MG63 (cell line): Measurements from ENCODE around the gene KDM4B. TPM values are rescaled to one million over a fixed set of nuclear protein-coding genes. Genes with fewer than 3 reads are reported as not detected.

Experiments
- DNase-seq: peaks from one replicate; pipeline ENCODE4 v3.0.0-alpha.2; 2020
- H3K27me3 ChIP-seq: fragments of 250-450 bp; sonication (Bioruptor Pico); 2 replicates; pipeline ENCODE4 v1.5.1; 2020; ENCODE audit warnings: mild to moderate bottlenecking, moderate library complexity
- H3K36me3 ChIP-seq: fragments of 250-450 bp; sonication (Bioruptor Pico); 2 replicates; pipeline ENCODE4 v1.5.1; 2020; ENCODE audit warnings: mild to moderate bottlenecking, moderate library complexity
- H3K4me3 ChIP-seq: fragments of 250-450 bp; sonication (Bioruptor Pico); 2 replicates; pipeline ENCODE4 v1.5.1; 2020; ENCODE audit warnings: mild to moderate bottlenecking, moderate library complexity
- H3K9me3 ChIP-seq: fragments of 250-450 bp; sonication (Bioruptor Pico); 2 replicates; pipeline ENCODE4 v1.5.1; 2020; ENCODE audit warnings: mild to moderate bottlenecking, moderate library complexity
- total RNA-seq: library from RNA; depleted of rRNA; stranded (reverse); fragments of >200 nt; shearing (Covaris generic); gene quantifications from 2 replicates; pipeline ENCODE4 v1.2.3, GENCODE V29; 2014; ENCODE audit warnings: low replicate concordance

KDM4B gene
- total RNA-seq, 1 experiment from 2014 or later, result 10.3 TPM

DNA sequence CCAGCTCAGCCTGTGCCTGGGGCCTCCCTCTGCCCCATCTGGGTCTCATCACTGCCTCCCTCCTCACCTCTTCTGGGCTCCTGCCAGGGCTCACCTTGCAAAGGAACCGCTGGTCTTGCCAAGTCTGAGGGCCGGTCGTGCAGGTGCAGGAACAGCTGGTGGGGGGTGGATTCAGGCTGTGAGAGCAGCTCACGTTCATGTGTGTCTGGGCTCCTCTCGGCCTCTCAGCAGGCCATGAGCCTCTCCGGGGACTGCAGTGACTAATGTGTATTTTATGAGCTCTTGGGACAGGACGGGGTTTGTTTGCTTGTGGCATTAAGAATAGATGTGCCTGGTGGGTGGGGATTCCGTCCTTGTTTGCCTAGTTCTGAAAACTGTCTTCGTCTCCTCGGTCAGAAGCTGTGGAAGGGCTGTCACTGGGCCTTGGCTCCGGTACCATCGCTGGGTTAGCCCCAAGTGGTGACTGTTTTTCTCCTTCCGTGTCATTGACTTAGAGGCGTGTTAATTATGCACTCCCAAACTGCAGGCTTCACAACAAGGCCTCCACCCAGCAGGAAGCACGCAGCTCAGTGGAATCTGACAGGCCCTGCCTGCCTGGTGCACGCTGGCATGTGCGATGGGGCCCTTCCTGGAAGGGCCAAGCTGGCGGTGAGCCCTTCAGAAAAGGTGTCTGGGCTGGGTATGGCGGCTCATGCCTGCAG lies 77.6 kb downstream of the KDM4B start:
- Histone ChIP-seq H3K9me3 (no peaks in the 10 kb centered on the region), H3K4me3 (no peak overlapping the region), H3K36me3 (no peaks in the 10 kb centered on the region; the same call in 1 of the 2 replicates), H3K27me3 (no peaks in the 10 kb centered on the region)
- DNase-seq, result no peak

DNA sequence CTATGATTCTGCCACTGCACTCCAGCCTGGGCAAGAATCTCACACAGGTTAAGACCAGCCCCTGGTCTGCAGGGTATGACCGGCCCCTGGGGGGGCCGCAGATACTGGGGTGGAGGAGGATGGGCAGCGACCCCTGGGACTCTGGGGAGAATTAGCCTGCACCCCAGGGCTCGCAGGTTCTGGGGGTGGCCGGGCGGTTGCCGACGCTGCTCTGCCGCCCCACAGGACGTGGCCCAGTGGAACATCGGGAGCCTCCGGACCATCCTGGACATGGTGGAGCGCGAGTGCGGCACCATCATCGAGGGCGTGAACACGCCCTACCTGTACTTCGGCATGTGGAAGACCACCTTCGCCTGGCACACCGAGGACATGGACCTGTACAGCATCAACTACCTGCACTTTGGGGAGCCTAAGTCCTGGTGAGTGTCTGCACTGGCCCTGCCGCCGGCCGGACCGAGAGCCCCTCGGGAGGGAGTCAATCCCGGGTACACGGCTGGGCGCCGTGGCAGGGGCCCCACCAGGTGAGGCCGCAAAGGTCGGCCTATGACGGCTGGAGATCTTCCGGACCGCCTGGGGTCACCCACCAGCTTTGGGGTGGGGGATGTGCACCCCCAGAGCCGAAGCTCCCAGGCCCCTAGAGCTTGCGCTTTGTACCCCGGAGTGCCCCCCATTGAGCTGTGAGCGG lies 78.5 kb downstream of the KDM4B start:
- no peak for DNase-seq
- no peaks in the 10 kb centered on the region; the same call in 1 of the 2 replicates for H3K36me3 ChIP-seq

DNA sequence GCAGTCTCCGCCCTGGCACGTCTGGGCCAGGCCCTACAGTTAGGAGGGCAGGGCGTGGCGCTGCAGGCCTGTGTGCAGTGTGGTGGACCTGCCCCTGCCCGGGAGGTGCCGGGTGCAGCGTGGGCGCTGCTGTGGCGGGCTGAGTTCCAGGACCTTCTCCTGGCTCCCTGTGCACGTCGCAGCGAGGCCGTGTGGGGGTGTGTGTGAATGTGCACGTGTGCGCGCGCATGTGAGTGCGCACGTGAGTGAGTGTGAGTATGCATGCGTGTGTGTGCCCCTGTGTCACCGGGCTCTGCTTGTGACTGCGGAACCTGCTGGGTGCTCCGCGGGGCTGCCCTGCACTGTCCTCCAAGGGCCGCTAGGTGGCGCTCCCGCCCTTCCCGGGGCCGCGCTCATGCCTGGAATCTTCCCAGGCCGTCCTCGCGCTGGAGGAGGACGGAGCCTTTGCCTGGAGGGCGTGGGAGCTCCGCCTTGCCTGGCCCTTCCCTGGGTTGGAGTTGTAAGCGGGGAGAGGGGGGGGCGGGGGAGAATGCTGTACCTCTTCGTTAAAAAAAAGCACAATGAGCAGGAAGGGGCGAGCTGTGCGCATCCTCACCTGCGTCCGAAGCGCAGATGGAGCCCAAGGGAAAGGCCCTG lies 79.3 kb downstream of the KDM4B start:
- no peaks in the 10 kb centered on the region; the same call in 1 of the 2 replicates for H3K36me3 ChIP-seq
- DNase-seq, result peak; percentile 60
- no peak overlapping the region for H3K4me3 ChIP-seq
- H3K9me3 ChIP-seq, result no peaks in the 10 kb centered on the region
- no peaks in the 10 kb centered on the region for H3K27me3 ChIP-seq

More for the DNA sequence above, 78.5 kb downstream of the KDM4B start:
- H3K9me3 ChIP-seq, result no peaks in the 10 kb centered on the region
- H3K4me3 ChIP-seq, result no peak overlapping the region
- no peaks in the 10 kb centered on the region for H3K27me3 ChIP-seq

DNA sequence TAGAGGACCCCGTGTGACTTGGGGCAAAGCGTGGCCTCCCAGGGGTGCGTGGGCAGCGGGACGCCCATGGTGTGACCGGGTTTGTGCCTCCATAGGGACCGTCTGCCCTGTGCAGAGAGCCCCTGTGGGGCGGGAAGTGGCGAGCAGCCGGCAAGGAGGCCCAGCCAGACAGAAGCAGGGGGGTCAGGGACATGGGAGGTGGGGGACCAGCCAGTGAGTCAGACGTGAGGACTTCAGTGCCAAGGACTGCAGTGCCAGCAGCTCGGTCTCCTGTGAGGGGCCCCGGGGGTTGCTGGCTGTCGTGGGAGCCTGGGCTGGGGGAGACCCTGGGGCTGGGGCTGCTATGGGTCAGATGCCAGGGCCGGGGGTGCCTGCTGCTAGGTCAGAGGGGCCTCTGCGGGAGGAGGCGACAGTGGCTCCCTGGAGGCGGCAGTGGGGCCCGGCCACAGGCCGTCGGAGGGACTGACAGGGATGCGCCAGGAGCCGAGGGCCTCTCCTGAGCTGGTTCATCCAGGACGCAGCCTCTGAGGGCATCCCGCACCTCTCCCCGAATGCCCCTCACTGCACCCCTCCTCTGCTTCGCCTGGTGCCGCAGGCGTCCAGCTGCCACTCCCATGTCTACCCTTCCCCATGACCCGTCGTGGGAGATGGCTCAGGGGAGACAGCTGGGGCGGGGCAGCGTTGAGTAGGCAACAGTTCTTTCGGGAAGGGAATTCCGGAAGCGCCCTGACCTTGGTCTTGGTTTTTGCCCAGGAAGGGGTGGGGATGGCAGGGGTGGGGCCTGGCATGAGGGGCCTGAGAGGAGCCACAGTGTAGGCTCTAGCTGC lies 80.0 kb downstream of the KDM4B start:
- no peak overlapping the region for H3K4me3 ChIP-seq
- no peaks in the 10 kb centered on the region for H3K9me3 ChIP-seq
- peak; percentile 23 for DNase-seq
- H3K27me3 ChIP-seq, result no peaks in the 10 kb centered on the region
- no peaks in the 10 kb centered on the region; the same call in 1 of the 2 replicates for H3K36me3 ChIP-seq

DNA sequence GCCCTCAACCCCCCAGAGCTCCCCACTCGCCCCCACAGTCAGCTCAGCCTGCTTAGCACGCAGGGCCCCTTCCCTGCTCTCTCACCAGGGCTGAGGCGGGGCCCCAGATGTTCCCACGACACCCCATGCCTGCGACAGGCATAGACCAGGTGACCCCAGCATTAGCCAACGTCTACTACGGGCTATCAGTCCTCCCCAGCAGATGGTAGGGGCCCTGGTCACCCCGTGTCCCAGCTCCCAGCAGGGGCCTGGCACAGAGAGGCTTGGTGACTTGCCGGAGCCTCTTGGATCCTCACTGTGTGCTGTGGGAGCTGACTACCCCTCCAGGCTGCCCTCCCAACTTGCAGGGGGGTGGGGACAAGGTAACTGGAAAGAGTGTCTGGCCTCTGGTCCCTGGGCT lies 80.6 kb downstream of the KDM4B start:
- DNase-seq, result no peak
- no peaks in the 10 kb centered on the region; the same call in 1 of the 2 replicates for H3K36me3 ChIP-seq
- no peaks in the 10 kb centered on the region for H3K9me3 ChIP-seq
- H3K4me3 ChIP-seq, result no peak overlapping the region
- no peaks in the 10 kb centered on the region for H3K27me3 ChIP-seq

DNA sequence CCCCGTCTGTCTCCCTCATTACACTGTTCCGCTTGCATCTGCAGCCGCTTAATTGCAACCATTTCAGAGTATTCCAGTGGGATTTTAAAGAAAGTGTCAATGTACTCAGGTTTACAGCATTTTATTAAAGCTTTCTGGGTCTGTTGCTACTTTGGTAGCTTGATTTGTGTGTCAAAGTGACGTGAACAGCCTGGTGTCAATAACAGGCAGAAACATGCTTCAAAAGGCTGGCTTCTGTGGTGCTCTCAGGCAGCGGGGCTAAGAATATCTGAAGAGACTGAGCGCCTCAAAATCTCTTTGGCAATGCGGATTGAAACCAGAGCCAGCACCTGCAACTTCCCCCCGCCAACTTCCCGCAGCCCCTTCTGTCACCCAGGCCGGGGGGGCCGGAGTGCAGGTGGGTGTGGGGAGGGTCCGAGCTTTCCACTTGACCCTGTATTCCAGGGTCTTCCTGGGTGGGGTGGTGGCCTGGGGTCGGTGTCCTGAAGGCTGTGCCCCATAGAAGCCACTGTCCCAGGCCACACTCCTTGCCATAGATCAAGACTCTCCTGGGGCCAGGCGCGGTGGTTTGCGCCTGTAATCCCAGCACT lies 81.2 kb downstream of the KDM4B start:
- no peak for DNase-seq
- Histone ChIP-seq H3K36me3 (no peaks in the 10 kb centered on the region; the same call in 1 of the 2 replicates), H3K4me3 (no peak overlapping the region), H3K27me3 (no peaks in the 10 kb centered on the region), H3K9me3 (no peaks in the 10 kb centered on the region)

DNA sequence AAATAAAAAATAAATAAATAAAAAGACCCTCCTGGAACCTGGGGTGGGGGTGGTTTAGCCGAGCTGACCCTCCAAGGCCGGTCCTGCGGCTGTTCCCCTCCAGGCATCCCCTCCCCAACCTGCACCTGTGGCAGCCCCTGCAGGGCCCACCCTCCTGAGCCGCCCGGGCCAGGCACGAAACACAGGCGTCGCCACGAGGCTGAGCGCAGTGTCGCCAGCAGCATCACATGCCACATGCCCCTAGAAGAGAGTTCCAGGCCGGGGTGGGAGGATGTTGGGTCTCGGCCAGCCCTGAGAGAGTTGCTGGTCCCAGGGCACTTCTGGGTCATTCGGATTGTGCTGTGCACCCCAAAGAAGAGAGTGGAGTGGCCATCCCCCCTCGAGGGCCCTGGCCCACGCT lies 82.0 kb downstream of the KDM4B start:
- DNase-seq, result no peak

DNA sequence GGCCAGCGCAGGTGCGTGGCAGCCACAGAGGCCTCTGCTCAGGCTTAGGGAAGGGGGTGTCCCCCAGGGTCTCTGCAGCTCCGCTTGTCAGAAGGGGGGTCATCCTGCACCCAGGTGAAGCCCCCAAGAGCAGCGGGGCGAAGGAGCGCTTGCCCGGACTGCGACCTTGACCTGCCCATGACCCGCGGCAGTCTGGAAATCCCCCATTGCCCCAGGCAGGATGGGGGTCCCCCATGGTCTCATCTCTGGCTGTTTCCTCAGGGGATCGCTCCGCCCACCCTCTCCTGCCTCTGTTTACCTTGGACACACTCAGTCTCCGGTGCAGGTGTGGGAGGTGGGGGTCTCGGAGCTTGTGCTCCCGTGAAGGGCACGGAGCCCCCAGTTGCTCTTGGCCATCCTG lies 82.7 kb downstream of the KDM4B start:
- DNase-seq, result no peak

More for the DNA sequence above, 82.0 kb downstream of the KDM4B start:
- H3K4me3 ChIP-seq, result no peak overlapping the region
- H3K36me3 ChIP-seq, result no peaks in the 10 kb centered on the region; the same call in 1 of the 2 replicates
- H3K9me3 ChIP-seq, result no peaks in the 10 kb centered on the region
- H3K27me3 ChIP-seq, result no peaks in the 10 kb centered on the region

DNA sequence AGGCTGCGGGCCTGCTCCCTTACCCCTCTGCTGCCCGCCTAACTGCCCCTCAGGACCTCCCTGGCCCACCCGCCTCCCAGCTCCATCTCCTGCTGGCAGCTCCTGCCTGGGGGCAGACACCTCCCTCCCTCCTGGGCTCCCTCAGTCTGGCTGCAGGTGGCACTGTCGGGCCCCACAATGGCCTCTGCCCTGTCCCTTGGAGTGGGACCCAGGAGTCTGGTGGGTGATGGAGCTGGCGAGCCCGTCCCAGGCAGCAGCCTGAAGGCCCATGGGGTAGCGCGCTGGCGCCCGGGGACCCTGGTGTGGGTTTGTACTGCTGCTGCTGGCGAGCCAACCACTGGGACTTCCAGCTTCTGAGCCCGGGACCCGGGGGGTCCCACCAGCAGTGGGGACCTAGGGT lies 83.6 kb downstream of the KDM4B start:
- no peak for DNase-seq
- H3K36me3 ChIP-seq, result no peaks in the 10 kb centered on the region; the same call in 1 of the 2 replicates
- no peaks in the 10 kb centered on the region for H3K27me3 ChIP-seq
- H3K9me3 ChIP-seq, result no peaks in the 10 kb centered on the region
- H3K4me3 ChIP-seq, result no peak overlapping the region

More for the DNA sequence above, 82.7 kb downstream of the KDM4B start:
- Histone ChIP-seq H3K27me3 (no peaks in the 10 kb centered on the region), H3K4me3 (no peak overlapping the region), H3K36me3 (no peaks in the 10 kb centered on the region; the same call in 1 of the 2 replicates), H3K9me3 (no peaks in the 10 kb centered on the region)

DNA sequence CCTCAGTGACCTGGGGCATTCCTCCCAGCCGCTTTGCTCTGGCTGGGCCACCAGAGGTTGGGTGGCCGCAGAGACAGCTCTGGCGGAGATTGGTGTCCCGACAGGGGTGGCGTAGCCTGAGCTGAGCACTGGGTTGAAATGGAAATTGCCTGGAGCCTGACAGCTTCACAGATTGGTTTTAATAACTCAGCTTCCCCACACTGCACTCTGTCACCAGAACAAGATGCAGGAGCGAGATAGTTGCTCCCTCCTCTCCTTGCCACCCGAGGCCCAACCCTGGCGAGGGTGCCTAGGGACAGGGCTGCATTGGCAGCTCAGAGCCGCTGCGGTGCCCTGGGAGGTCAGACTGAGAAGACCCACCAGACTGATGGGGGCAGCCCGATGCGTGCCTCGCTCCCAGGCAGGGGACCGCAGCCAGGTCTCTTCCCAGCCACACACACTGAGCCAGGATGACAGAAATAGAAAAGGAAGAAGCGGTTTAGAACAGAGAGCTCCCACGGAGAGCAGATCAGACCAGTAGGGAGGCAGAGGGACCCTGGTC lies 84.1 kb downstream of the KDM4B start:
- Histone ChIP-seq H3K4me3 (no peak overlapping the region), H3K9me3 (no peaks in the 10 kb centered on the region), H3K36me3 (no peaks in the 10 kb centered on the region; the same call in 1 of the 2 replicates), H3K27me3 (no peaks in the 10 kb centered on the region)
- DNase-seq, result no peak

DNA sequence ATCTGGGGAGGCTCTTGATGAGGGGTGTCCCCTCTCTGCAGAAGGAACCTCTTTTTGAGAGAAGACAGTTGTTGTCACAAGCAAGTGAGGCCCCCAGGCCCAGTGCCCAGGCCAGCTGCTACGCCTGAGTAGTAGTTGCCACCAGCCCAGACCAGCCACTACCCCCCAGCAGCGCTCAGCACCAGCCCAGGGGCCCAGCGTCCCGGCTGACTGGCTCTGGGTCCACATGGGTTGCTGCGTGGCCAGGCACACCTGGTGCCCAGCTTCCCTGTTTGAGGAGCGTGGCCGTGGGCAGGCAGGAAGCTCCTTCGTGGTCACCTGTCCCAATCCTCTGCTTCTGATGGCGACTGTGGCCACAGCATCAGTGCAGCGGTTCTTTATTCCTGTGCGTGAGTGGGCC lies 84.7 kb downstream of the KDM4B start:
- Histone ChIP-seq H3K9me3 (no peaks in the 10 kb centered on the region), H3K27me3 (no peaks in the 10 kb centered on the region), H3K4me3 (no peak overlapping the region), H3K36me3 (no peaks in the 10 kb centered on the region)
- DNase-seq, result no peak

DNA sequence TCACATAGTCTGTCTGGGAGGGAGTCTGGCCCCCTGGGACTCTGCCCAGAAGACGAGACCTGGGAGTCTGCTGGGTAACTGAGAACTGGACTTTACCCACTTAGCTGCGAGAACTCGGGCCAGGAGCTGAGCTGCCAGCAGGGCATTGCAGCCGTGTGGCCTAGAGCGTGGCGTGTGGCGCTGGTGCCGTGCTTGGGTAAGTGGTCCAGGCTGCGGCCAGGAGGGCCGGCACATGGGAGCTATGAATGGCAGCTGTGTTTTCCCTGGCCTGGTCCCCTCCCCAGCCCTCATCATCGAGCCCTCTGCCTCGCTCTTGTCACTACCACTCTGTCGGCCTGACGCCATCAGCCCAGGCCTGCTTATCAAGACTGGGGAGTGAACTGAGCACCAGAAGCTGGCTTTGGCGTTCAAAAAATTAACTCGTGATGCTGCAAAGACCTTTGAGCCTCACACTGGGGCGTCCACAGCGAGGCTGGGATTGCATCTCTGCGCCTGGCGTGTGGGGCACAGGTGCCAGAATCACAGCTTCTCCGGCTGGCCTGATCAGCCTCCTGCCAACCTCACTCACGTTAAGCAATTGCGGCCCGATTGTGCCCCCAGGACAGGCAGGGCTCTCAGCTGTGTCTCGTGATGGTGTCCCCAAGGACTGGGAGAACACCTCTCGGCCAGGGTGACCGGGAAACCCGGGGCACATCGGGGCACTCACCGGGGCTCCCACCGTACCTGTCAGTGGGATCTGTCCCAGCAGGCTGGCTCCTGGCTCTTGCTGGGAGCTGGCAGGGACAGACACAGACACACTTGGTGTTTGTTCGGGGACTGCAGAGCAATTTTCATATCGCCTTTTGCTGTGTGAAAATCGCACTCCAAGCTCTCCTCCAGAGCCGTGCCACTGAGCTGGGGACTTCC lies 85.9 kb downstream of the KDM4B start:
- no peak overlapping the region for H3K4me3 ChIP-seq
- no peaks in the 10 kb centered on the region for H3K27me3 ChIP-seq
- no peaks in the 10 kb centered on the region for H3K36me3 ChIP-seq
- H3K9me3 ChIP-seq, result no peaks in the 10 kb centered on the region
- no peak for DNase-seq

DNA sequence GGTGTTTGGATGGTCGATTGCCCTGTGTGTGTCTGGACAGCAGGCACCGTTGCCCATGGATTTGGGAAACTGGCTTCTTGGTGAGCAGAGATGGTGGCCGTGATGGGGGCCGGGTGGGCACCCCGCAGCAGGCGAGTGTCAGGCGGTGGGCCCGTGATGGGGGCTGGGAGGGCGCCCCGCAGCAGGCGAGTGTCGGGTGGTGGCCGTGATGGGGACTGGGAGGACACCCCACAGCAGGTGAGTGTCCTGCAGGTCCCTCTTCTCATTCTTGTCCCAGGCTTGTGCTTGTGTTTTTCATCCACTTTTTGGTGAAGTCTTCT lies 86.5 kb downstream of the KDM4B start:
- H3K36me3 ChIP-seq, result no peaks in the 10 kb centered on the region
- H3K4me3 ChIP-seq, result no peak overlapping the region
- no peak for DNase-seq
- H3K9me3 ChIP-seq, result no peaks in the 10 kb centered on the region
- no peaks in the 10 kb centered on the region for H3K27me3 ChIP-seq

DNA sequence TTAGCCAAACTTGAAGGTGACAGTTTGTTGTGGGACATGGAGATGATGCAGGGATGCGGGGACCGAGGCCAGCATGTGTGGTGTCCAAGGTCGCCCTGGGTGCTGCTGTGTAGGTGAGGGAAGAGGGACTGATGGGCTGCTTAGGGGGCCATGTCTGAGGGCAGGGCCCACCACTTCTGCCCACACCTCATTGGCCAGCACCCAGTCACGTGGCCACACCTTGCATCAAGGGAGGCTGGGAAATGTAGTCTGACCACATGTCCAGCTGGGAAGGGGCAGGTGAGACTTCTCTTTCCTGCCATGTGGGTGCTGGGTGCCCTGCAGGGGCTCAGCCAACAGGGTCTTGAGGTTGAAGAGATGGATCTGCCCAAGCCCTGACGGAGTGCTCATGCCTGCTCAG lies 88.9 kb downstream of the KDM4B start:
- DNase-seq, result no peak
- no peaks in the 10 kb centered on the region for H3K27me3 ChIP-seq
- H3K4me3 ChIP-seq, result no peak overlapping the region
- H3K9me3 ChIP-seq, result no peaks in the 10 kb centered on the region
- no peaks in the 10 kb centered on the region for H3K36me3 ChIP-seq

DNA sequence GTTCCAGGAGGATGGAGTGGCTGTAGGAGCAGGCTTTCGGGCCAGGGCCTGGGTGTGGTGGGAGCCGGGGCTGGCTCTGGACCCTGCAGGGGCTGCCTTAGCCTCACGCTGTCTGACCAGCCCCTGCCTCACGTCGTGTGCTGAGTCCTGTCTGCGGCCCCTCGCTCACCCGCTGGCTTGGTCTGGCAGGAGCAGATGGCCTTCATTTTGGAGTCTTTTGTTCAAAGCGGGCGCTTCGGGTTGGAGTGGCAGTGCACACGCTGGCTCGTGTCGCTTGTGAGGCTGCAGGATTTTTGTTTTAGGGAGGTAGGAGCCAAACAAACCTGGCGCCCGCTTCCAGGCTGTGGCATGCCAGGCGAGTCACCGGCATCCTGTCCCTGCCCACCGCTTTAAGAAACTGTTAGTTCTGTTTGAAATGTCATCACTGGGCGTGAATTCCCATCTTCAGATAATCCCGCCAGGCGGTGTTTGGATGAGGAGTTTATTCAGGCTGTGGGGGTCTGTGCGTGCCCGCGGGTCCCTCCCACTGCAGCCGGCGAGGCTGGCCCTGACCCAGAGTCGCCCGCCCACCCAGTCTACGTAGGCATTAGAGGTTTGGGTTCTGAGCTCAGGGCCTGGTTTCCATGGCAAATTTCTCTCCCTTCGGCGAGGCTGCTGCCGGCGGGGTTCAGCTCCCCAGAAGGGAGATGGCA lies 89.8 kb downstream of the KDM4B start:
- H3K27me3 ChIP-seq, result no peaks in the 10 kb centered on the region
- H3K4me3 ChIP-seq, result no peak overlapping the region
- peak; percentile 63 for DNase-seq
- no peaks in the 10 kb centered on the region for H3K9me3 ChIP-seq
- H3K36me3 ChIP-seq, result no peaks in the 10 kb centered on the region
